Stomach smooth muscle (tissue), 2 donors: ENCODE data around the gene EML2.

Source experiments
- H3K27ac ChIP-seq: one replicate; pipeline ENCODE4 v1.7.0; 2013; ENCODE audit warnings: mild to moderate bottlenecking, low read length, inconsistent platforms
- H3K27me3 ChIP-seq, 2 donors: one replicate each; pipeline ENCODE4 v1.7.0; 2013; ENCODE audit warnings: low read length in 2 of 2; ENCODE audit not compliant: insufficient read depth in 2 of 2, control insufficient read depth in 1 of 2
- H3K36me3 ChIP-seq, 2 donors: one replicate each; pipeline ENCODE4 v1.7.0; 2013; ENCODE audit warnings: low read length in 2 of 2; ENCODE audit not compliant: control insufficient read depth in 2 of 2, insufficient read depth in 2 of 2
- H3K4me1 ChIP-seq: one replicate; pipeline ENCODE4 v1.7.0; 2013; ENCODE audit warnings: low read length; ENCODE audit not compliant: control insufficient read depth, insufficient read depth
- H3K4me3 ChIP-seq, 2 donors: one replicate each; pipeline ENCODE4 v1.7.0; 2013; ENCODE audit warnings: low read length in 2 of 2
- H3K9ac ChIP-seq, 2 donors: one replicate each; pipeline ENCODE4 v1.7.0; 2013; ENCODE audit warnings: low read length in 2 of 2, mild to moderate bottlenecking in 1 of 2
- H3K9me3 ChIP-seq, 2 donors: one replicate each; pipeline ENCODE4 v1.7.0; 2013; ENCODE audit warnings: low read length in 2 of 2; ENCODE audit not compliant: control insufficient read depth in 2 of 2
- donor health status: healthy.
- donor health status: Pancreatic carcinoma.

The EML2 gene

DNA sequence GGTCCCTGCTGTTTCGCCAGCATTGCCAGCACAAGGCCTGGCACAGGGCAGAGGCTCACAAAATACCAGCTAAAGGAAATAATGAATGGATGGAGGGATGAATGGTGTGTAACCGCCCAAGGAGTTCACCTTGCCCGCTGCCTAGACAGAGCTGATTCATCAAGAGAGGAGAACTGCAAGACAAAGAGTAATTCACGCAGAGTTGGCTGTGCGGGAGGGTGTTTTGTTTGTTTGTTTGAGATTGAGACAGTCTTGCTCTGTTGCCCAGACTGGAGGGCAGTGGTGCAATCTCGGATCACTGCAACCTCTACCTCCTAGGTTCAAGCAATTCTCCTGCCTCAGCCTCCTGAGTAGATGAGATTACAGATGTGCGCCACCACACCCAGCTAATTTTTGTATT, 57.6 kb downstream of the EML2 start:
- peaks cover 18% of the 10 kb centered on the region for H3K4me1 ChIP-seq
- no peak overlapping the region for H3K4me3 ChIP-seq
- H3K36me3 ChIP-seq = no peaks in the 10 kb centered on the region
- H3K27me3 ChIP-seq = no peaks in the 10 kb centered on the region
- H3K9ac ChIP-seq = no peak overlapping the region
- H3K27ac ChIP-seq = no peak overlapping the region
- no peaks in the 10 kb centered on the region for H3K9me3 ChIP-seq

DNA sequence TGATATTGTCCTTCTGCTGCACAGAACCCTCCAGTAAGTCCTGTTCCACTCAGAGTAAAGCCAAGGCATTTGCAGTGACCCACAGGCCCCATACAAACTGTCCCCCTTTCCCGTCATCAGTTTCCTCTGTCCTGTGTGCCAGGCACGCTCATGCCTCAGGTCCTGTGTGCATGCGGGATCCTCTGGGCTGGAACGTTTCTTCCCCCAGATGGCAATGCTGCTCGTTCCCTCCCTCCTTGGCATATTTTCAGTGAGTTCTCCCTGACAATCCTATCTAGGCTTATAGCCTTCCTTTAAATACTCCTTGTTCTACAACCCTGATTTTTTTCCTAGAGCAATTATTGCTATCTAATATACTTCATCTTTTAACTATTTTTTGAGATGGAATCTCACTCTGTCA, 60.3 kb downstream of the EML2 start:
- H3K4me3 ChIP-seq = no peak overlapping the region
- H3K4me1 ChIP-seq = peaks cover 13% of the 10 kb centered on the region
- peaks cover 0 to 2% of the 10 kb centered on the region in 2 donors for H3K36me3 ChIP-seq
- no peak overlapping the region for H3K27ac ChIP-seq
- H3K9me3 ChIP-seq = no peaks in the 10 kb centered on the region
- H3K27me3 ChIP-seq = no peaks in the 10 kb centered on the region
- no peak overlapping the region for H3K9ac ChIP-seq

DNA sequence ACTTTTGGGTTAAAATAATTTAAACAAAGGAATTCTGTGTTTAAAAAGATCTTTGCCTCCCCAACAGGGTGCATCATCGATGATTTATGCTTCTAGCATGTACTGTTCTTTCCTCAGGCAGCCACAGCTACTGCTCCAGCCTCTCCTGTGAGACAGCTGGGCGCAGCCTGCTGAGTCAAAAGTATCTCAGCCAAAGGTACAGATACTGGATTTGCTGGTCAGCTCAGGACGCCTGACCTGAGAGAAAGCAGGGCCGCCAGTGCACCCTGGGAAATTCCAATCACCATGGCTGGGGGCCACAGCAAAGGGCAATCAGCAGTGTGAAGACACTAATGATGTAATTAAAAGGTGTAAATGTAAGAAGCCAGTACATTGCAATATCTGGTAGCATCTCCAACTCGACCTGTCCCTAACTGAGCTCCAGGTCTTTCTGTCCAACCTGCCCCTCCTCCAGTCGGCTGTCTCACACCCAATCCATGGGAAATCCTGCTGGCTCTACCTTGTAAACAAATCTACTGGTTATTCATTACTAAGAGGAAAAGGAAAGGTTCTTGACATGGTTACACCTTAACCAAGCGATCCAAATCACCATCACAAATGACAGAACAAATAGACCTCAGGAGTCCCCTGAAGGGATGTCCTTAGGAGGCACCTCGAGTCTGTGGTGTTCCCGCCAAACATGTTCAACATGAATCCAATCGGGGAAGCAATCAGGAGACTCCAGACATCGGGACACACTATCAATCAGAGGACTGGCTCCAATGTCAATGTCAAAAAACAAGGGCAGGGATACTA, 61.9 kb downstream of the EML2 start:
- Histone ChIP-seq H3K4me1 (peaks cover 9% of the 10 kb centered on the region), H3K4me3 (no peak overlapping the region), H3K9ac (no peak overlapping the region), H3K27me3 (no peaks in the 10 kb centered on the region), H3K36me3 (peaks cover 2% of the 10 kb centered on the region in 2 donors), H3K27ac (no peak overlapping the region), H3K9me3 (no peaks in the 10 kb centered on the region)

DNA sequence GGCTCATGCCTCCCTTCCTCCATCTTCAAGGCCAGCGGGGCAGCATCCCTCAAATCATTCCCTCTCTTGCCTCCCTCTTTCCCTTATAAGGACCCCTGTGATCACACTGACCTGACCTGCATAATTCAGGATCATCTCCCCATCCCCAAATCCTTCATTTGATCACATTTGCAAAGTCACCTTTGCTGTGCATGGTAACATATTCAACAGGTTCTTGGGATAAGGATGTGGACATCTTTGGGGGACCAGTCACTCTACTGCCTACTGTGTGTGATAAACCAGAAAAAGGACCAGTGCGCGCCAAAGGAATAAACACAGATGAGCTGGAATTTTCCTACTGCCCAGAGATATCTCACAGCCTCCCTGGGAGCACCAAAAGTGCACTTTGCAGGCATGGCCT, 62.5 kb downstream of the EML2 start:
- Histone ChIP-seq H3K27me3 (no peaks in the 10 kb centered on the region), H3K9ac (no peak overlapping the region), H3K36me3 (peaks cover 2% of the 10 kb centered on the region in 2 donors), H3K9me3 (no peaks in the 10 kb centered on the region), H3K4me1 (peaks cover 9% of the 10 kb centered on the region), H3K4me3 (no peak overlapping the region), H3K27ac (no peak overlapping the region)

DNA sequence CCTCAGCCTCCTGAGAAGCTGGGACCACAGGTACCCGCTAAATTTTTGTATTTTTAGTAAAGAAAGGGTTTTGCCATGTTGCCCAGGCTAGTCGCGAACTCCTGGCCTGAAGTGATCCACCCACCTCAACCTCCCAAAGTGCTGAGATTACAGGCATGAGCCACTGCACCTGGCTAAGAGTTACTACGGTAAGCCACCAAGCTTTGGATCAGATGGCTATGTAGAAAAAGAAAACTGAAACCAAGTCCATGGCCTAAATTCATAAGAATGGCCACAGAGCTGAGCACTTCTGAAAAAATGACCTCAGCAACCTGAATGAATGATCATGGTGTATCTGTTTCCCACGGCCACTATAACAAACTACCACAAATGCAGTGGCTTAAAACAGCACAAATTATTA, 64.0 kb downstream of the EML2 start:
- Histone ChIP-seq H3K27ac (no peak overlapping the region), H3K27me3 (no peaks in the 10 kb centered on the region), H3K4me3 (no peak overlapping the region), H3K4me1 (peaks cover 9% of the 10 kb centered on the region), H3K9me3 (no peaks in the 10 kb centered on the region), H3K9ac (no peak overlapping the region), H3K36me3 (peaks cover 2% of the 10 kb centered on the region in 2 donors)

DNA sequence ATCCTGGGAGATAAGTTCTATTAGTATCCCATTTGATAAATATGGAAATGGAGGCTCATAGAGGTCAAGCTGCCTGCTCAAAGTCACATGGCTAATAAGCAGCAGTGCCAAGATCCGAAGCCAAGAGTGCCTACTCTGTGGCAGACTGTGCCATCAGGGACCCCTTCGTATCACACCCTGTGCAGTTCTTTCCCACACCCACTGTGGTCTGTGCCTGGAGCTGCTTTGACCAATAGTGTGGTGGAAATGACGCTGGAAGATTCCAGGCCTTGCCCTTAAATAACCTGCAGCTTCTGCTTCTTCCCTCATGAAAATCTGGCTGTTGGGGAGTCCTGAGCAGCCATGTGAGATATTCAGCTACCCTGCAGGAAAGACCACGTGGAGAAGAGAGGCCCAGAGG, 64.7 kb downstream of the EML2 start:
- Histone ChIP-seq H3K4me1 (peaks cover 9% of the 10 kb centered on the region), H3K36me3 (peaks cover 2% of the 10 kb centered on the region in 2 donors), H3K27ac (no peak overlapping the region), H3K9ac (no peak overlapping the region), H3K9me3 (no peaks in the 10 kb centered on the region), H3K27me3 (no peaks in the 10 kb centered on the region), H3K4me3 (no peak overlapping the region)

DNA sequence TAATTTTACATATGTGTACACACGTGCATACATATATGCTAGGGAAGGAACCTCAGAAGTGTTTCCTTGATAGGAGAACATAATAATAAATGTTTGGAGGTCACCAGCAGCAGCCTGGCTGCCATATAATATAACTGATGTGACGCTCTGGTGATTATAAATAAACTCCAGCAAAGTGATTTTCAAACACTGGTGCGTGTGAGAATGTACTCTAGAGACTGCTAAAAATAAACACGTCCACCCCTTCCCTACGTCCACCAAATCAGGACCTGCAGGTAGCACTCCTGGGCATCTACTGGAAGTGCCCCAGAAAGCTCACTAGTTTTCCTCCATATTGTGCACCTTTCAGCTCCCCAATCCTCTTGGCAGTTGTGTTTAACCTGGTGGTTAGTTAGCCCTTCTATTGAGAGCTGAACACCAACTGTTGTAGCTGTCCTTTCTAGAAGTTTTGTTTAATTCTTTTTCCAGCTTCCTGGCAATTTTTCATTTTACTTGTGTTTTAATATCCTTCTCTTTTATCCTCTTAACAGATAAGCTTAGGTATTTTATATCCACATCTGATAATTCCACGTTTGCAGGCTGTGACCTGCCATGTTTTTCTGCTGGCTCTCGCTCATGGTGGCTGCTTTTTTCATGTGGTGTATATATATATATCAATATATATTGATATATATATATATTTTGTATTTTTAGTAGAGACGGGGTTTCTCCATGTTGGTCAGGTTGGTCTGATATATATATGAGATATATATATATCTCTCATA, 67.6 kb downstream of the EML2 start:
- Histone ChIP-seq H3K9me3 (no peaks in the 10 kb centered on the region), H3K27ac (no peak overlapping the region), H3K4me3 (no peak overlapping the region), H3K4me1 (peaks cover 1% of the 10 kb centered on the region), H3K36me3 (peaks cover 2% of the 10 kb centered on the region in 2 donors), H3K9ac (no peak overlapping the region), H3K27me3 (no peaks in the 10 kb centered on the region)

DNA sequence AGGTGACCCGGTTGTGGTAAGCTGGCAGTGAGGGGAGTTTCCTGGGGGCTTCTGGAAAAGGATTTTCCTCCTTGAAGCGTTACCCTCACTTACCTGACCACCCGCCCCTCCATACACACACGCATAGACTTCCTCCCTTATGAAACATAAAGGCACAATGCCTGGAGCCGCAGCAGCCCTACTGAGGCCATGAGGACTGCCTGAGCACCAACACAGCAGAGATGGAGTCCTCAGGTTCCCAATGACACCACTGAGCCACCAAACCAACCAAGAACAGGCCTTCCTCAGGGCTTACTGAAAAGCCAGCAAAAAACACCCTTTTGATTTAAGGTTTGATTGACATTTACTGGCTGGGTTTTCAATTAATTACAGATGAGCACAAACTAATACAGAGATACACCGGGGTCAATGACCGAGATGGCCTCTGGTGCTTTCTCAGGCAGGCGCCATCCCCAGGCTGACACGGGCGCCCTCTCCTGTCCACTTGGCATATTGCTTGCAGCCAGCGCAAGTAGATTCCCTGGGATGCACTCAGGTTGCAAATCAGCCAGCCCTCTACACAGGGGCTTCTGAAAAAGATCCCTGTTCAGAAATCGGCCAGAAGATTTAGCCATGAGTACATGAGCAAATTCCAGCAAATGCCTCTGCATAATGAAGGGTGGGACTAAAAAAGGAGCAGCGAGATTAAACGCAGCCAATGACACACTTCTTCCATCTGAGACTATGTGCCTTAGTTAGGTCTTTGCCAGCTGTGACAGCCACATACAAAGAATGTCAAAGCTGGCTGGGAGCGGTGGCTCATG, 69.4 kb downstream of the EML2 start:
- Histone ChIP-seq H3K27me3 (no peaks in the 10 kb centered on the region), H3K27ac (no peak overlapping the region), H3K4me3 (no peak overlapping the region), H3K36me3 (peaks cover 2% of the 10 kb centered on the region in 2 donors), H3K9me3 (no peaks in the 10 kb centered on the region), H3K4me1 (no peaks in the 10 kb centered on the region), H3K9ac (no peak overlapping the region)

DNA sequence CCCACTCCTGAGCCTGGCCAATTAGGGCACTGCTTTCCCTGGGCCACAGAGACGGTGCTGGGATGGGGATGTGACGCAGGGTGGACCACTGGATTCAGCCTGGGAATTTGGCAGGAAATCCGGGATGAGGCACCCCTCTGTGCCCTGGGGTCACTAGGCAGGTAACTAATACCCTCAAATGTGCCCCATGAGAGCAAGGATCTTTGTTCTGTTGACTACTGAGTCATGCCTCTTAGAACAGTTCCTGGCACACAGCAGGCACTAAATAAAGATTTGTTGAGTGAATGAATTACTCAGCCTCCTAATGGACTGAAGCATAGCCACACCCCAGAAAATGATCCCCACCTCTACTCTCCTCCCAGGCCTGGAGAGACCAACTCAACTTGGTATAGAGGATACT, 70.5 kb downstream of the EML2 start:
- Histone ChIP-seq H3K4me3 (no peak overlapping the region), H3K9me3 (no peaks in the 10 kb centered on the region), H3K9ac (no peak overlapping the region), H3K36me3 (peaks cover 0 to 2% of the 10 kb centered on the region in 2 donors), H3K27me3 (no peaks in the 10 kb centered on the region), H3K27ac (no peak overlapping the region), H3K4me1 (no peaks in the 10 kb centered on the region)

DNA sequence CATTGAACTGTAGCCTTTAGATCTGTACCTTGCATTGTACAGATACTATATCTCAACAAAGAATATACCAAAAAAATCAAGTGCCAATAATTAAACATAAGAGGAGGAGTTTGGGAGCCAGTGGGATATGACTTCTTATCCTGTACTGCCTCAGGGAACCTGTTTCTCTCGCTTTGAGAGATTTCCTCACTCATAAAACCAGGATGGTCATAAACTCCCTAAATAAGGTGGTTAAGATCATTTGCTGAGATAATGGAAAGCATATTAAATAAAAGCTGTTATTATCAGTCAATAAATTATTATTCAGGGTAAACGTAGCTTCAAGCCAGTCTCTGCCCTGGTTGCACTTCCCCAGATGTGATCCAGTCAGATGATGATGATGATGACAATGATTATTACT, 71.6 kb downstream of the EML2 start:
- Histone ChIP-seq H3K4me1 (no peaks in the 10 kb centered on the region), H3K36me3 (no peaks in the 10 kb centered on the region), H3K27ac (no peak overlapping the region), H3K4me3 (no peak overlapping the region), H3K9ac (no peak overlapping the region), H3K9me3 (no peaks in the 10 kb centered on the region), H3K27me3 (no peaks in the 10 kb centered on the region)
